BLaER1 treated with 17β-estradiol and CSF1 and Interleukin-3, amounts not matched to agents 10 nM and 100 nM (cell line): ENCODE data around the gene COIL.

Experiments
- H3K27ac ChIP-seq, 11 experiments: shearing (Covaris generic); formaldehyde crosslinking; 2 replicates each; pipeline ENCODE4 v1.8.1; 2022
- H3K27me3 ChIP-seq, 11 experiments: shearing (Covaris generic); formaldehyde crosslinking; 2 replicates each; pipeline ENCODE4 v1.8.1; 2022
- H3K36me3 ChIP-seq, 11 experiments: shearing (Covaris generic); formaldehyde crosslinking; 2 replicates each; pipeline ENCODE4 v1.8.1; 2022
- H3K4me1 ChIP-seq, 10 experiments: shearing (Covaris generic); formaldehyde crosslinking; 2 replicates each; pipeline ENCODE4 v1.8.1; 2022
- H3K4me2 ChIP-seq, 11 experiments: shearing (Covaris generic); formaldehyde crosslinking; 2 replicates each; pipeline ENCODE4 v1.8.1; 2022
- H3K4me3 ChIP-seq, 10 experiments: shearing (Covaris generic); formaldehyde crosslinking; 2 replicates each; pipeline ENCODE4 v1.8.1; 2022
- H3K9ac ChIP-seq, 11 experiments: shearing (Covaris generic); formaldehyde crosslinking; 2 replicates each; pipeline ENCODE4 v1.8.1; 2022
- H3K9me3 ChIP-seq, 11 experiments: shearing (Covaris generic); formaldehyde crosslinking; replicated peaks in 1 of 11; 2 replicates each; pipeline ENCODE4 v1.8.1; 2022
- H4K20me1 ChIP-seq, 11 experiments: shearing (Covaris generic); formaldehyde crosslinking; 2 replicates each; pipeline ENCODE4 v1.8.1; 2022
- Cebpa-rat ChIP-seq, 11 experiments: shearing (Covaris generic); IDR thresholded peaks; 2 replicates each; pipeline ENCODE4 v1.8.1; 2022

The COIL gene

GRCh38 chr17:56912105-56912999 lies 48.5 kb downstream of the COIL start:
- H3K4me2 ChIP-seq: peak overlapping the region; percentile 93 to 98 (median 97)
- TF ChIP-seq Cebpa-rat (IDR thresholded peaks at IDR 0.05): no peak
- H4K20me1 ChIP-seq: peaks cover 25 to 62% (median 52%) of the 10 kb centered on the region in 11 experiments; a peak in 20 of 22 replicates
- peak overlapping the region; percentile 83 to 99 (median 92) for H3K4me3 ChIP-seq
- peak overlapping the region; percentile 90 to 98 (median 96) for H3K9ac ChIP-seq
- H3K36me3 ChIP-seq: peaks cover 3 to 45% (median 20%) of the 10 kb centered on the region in 11 experiments
- peaks cover 64 to 74% (median 69%) of the 10 kb centered on the region in 10 experiments for H3K4me1 ChIP-seq
- H3K27ac ChIP-seq: peak overlapping the region; percentile 90 to 98 (median 97)
- no peaks in the 10 kb centered on the region for H3K27me3 ChIP-seq
- H3K9me3 ChIP-seq: peaks cover 4 to 12% (median 9%) of the 10 kb centered on the region in 11 experiments; a peak in 19 of 22 replicates

DNA sequence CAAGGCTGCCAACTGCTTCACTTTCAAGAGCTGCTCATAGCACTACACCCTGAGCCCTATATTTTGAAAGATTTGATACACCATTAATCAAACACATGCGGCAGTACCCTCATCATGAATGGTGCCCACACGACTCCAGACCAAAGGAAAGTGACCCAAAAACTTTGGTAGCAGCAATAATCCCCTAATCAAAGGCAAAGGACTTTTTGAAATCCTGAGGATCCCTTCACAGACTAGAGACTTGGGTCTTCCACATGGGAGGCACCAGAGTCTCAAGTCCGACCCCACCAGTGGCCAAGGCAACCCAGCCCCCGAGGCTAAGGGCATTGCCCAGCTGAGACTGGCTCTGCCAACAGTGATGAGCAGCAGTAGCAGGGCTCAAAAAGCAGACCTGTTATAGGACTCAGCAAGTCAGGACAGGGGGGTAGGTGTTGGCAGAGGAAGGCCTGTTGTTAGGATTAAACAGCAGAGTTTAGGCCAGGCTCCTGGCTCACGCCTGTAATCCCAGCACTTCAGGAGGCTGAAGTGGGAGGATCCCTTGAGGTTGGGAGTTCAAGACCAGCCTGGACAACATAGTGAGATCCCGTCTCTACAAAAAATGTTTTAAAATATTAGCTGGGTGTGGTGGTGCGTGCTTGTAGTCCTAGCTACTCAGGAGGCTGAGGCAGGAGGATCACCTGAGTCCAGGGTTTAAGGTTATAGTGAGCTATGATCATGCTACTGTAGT lies 50.2 kb downstream of the COIL start:
- Histone ChIP-seq H3K27me3 (no peaks in the 10 kb centered on the region), H3K9me3 (no peaks in the 10 kb centered on the region), H3K4me3 (peak overlapping the region in 9 of 10 experiments; percentile 14 to 99 (median 91); a peak in 15 of 20 replicates), H3K36me3 (peaks cover 20 to 62% (median 37%) of the 10 kb centered on the region in 11 experiments), H4K20me1 (peaks cover 25 to 69% (median 58%) of the 10 kb centered on the region in 11 experiments; a peak in 20 of 22 replicates), H3K4me2 (peak overlapping the region; percentile 93 to 98 (median 97)), H3K9ac (peak overlapping the region in 10 of 11 experiments; percentile 2 to 97 (median 38); a peak in 10 of 22 replicates), H3K4me1 (peaks cover 55 to 75% (median 66%) of the 10 kb centered on the region in 10 experiments), H3K27ac (peak overlapping the region in 7 of 11 experiments; percentile 3 to 43 (median 12); a peak in 10 of 22 replicates)
- no peak for TF ChIP-seq Cebpa-rat (IDR thresholded peaks at IDR 0.05)

GRCh38 chr17:56909742-56910508 lies 50.9 kb downstream of the COIL start:
- H3K9me3 ChIP-seq: no peaks in the 10 kb centered on the region
- H4K20me1 ChIP-seq: peaks cover 25 to 77% (median 58%) of the 10 kb centered on the region in 11 experiments; a peak in 20 of 22 replicates
- peak overlapping the region in 6 of 10 experiments; percentile 14 to 99 (median 92); a peak in 10 of 20 replicates for H3K4me3 ChIP-seq
- no peak for TF ChIP-seq Cebpa-rat (IDR thresholded peaks at IDR 0.05)
- peak overlapping the region in 10 of 11 experiments; percentile 2 to 97 (median 38); a peak in 9 of 22 replicates for H3K9ac ChIP-seq
- peak overlapping the region in 5 of 11 experiments; percentile 3 to 43 (median 36); a peak in 5 of 22 replicates for H3K27ac ChIP-seq
- peaks cover 48 to 68% (median 58%) of the 10 kb centered on the region in 10 experiments for H3K4me1 ChIP-seq
- peaks cover 28 to 70% (median 44%) of the 10 kb centered on the region in 11 experiments for H3K36me3 ChIP-seq
- no peaks in the 10 kb centered on the region for H3K27me3 ChIP-seq
- H3K4me2 ChIP-seq: peak overlapping the region; percentile 93 to 98 (median 97)

DNA sequence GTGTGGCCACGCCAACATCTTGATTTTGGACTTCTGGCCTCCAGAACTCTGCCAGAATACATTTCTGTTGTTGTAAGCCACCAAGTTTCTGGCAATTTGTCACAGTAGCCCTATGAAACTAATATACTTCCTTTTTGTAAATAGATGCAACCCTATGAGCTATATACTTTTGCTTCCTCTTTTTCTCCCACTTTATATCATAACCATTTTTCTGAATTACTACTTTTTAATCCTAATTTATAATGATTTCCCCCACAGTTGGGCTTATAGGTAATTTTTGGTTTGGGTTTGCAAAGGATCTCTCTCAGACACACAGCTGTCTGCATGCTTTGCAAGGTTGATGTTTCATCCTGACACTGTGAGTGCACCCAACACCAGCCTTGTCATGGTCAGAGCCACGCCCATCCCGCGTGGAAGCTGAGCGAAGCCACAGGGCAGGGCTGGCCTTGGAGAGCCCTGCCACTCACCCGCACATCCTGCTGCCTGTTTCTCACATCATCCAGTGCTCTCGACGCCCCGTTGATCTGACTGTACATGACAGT lies 52.8 kb downstream of the COIL start:
- Histone ChIP-seq H3K27me3 (no peaks in the 10 kb centered on the region), H4K20me1 (peaks cover 25 to 95% (median 57%) of the 10 kb centered on the region in 11 experiments; a peak in 20 of 22 replicates), H3K9ac (peak overlapping the region in 5 of 11 experiments; percentile 9 to 37 (median 27); a peak in 6 of 22 replicates), H3K27ac (peak overlapping the region in 10 of 11 experiments; percentile 26 to 68 (median 44); a peak in 16 of 22 replicates), H3K9me3 (peaks cover 0 to 12% (median 0%) of the 10 kb centered on the region in 11 experiments; a peak in 4 of 22 replicates), H3K4me2 (peak overlapping the region; percentile 93 to 98 (median 97); a peak in 21 of 22 replicates), H3K36me3 (peaks cover 46 to 88% (median 63%) of the 10 kb centered on the region in 11 experiments), H3K4me3 (no peak overlapping the region), H3K4me1 (peaks cover 45 to 65% (median 55%) of the 10 kb centered on the region in 10 experiments)
- no peak for TF ChIP-seq Cebpa-rat (IDR thresholded peaks at IDR 0.05)

DNA sequence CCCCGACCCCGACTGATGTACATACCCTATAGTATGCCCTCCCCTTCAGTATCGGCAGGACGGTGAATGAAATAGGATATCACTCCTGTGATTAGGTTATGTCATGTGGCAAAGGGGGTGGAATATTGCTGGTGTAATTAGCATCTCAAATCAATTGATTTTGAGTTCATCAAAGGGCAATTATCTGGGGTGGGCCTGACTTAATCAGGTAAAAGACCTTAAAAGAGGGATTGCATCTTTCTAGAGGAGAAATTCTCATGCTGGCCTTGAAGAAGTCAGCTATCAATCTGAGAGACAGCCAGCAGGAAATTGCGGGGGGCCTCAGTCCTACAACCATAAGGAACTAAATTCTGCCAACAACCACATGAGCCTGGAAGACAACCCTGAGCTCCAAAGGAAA lies 57.3 kb downstream of the COIL start:
- peaks cover 0 to 12% (median 0%) of the 10 kb centered on the region in 11 experiments; a peak in 4 of 22 replicates for H3K9me3 ChIP-seq
- H3K9ac ChIP-seq: no peak overlapping the region
- peaks cover 6 to 28% (median 16%) of the 10 kb centered on the region in 10 experiments for H3K4me1 ChIP-seq
- no peaks in the 10 kb centered on the region for H3K27me3 ChIP-seq
- TF ChIP-seq Cebpa-rat (IDR thresholded peaks at IDR 0.05): no peak
- H4K20me1 ChIP-seq: peaks cover 9 to 99% (median 41%) of the 10 kb centered on the region in 11 experiments; a peak in 20 of 22 replicates
- H3K4me3 ChIP-seq: no peak overlapping the region
- no peak overlapping the region for H3K4me2 ChIP-seq
- H3K36me3 ChIP-seq: peaks cover 90 to 100% (median 93%) of the 10 kb centered on the region in 11 experiments
- no peak overlapping the region for H3K27ac ChIP-seq

- Histone ChIP-seq H3K4me1 (peaks cover 0 to 16% (median 4%) of the 10 kb centered on the region in 10 experiments; a peak in 13 of 20 replicates), H3K4me3 (no peak overlapping the region), H4K20me1 (peaks cover 8 to 100% (median 41%) of the 10 kb centered on the region in 11 experiments; a peak in 18 of 22 replicates), H3K27ac (no peak overlapping the region), H3K36me3 (peaks cover 100% of the 10 kb centered on the region in 11 experiments), H3K9me3 (peaks cover 0 to 12% (median 0%) of the 10 kb centered on the region in 11 experiments; a peak in 4 of 22 replicates), H3K9ac (no peak overlapping the region), H3K27me3 (no peaks in the 10 kb centered on the region), H3K4me2 (no peak overlapping the region)
- TF ChIP-seq Cebpa-rat (IDR thresholded peaks at IDR 0.05): no peak
Observed at GRCh38 chr17:56902348-56902747, 58.5 kb downstream of the COIL start.

- no peak overlapping the region for H3K9ac ChIP-seq
- no peaks in the 10 kb centered on the region; a peak in 1 of 20 replicates for H3K4me1 ChIP-seq
- no peak overlapping the region for H3K27ac ChIP-seq
- H3K27me3 ChIP-seq: no peaks in the 10 kb centered on the region
- H3K9me3 ChIP-seq: peaks cover 0 to 10% (median 0%) of the 10 kb centered on the region in 11 experiments; a peak in 4 of 22 replicates
- TF ChIP-seq Cebpa-rat (IDR thresholded peaks at IDR 0.05): no peak
- no peak overlapping the region for H3K4me2 ChIP-seq
- H3K4me3 ChIP-seq: no peak overlapping the region
- H3K36me3 ChIP-seq: peaks cover 100% of the 10 kb centered on the region in 11 experiments
- H4K20me1 ChIP-seq: peaks cover 3 to 100% (median 46%) of the 10 kb centered on the region in 11 experiments; a peak in 17 of 22 replicates
Observed at GRCh38 chr17:56899403-56899802, 61.4 kb downstream of the COIL start.
